Amniotic stem cell (primary cell): ENCODE measurements around the gene PRKCA.
"Not testable (repeated sequence)": the region's sequence is repeated elsewhere in the genome, so short reads cannot be mapped to it uniquely, and the experiment has no call there.

ENCODE experiments used
- DNase-seq: peaks from one replicate; lab custom pipeline; 2025; lab: John Stamatoyannopoulos, UW

Gene PRKCA

GRCh38 chr17:66489576-66489975 lies 187.2 kb downstream of the PRKCA start:
- DNase-seq: not testable (repeated sequence)

- no peak for DNase-seq
These were observed 188.8 kb downstream of the PRKCA start for GRCh38 chr17:66491213-66491612.

GRCh38 chr17:66491665-66492064 lies 189.3 kb downstream of the PRKCA start:
- DNase-seq: no peak

GRCh38 chr17:66492080-66492479 lies 189.7 kb downstream of the PRKCA start:
- no peak for DNase-seq

- DNase-seq: no peak
These were observed 190.2 kb downstream of the PRKCA start for GRCh38 chr17:66492561-66493005.

GRCh38 chr17:66493283-66494019 lies 191.0 kb downstream of the PRKCA start:
- no peak for DNase-seq

GRCh38 chr17:66494023-66494803 lies 191.8 kb downstream of the PRKCA start:
- peak; percentile 74 for DNase-seq

- DNase-seq: no peak
These were observed 192.6 kb downstream of the PRKCA start for GRCh38 chr17:66495035-66495434.

- DNase-seq: no peak
These were observed 193.9 kb downstream of the PRKCA start for GRCh38 chr17:66496306-66496705.

GRCh38 chr17:66498580-66498979 lies 196.2 kb downstream of the PRKCA start:
- DNase-seq: no peak

GRCh38 chr17:66506641-66507040 lies 204.2 kb downstream of the PRKCA start:
- no peak for DNase-seq

GRCh38 chr17:66507103-66507923 lies 204.9 kb downstream of the PRKCA start:
- DNase-seq: no peak

GRCh38 chr17:66507982-66508760 lies 205.8 kb downstream of the PRKCA start:
- no peak for DNase-seq

GRCh38 chr17:66508896-66509844 lies 206.8 kb downstream of the PRKCA start:
- no peak for DNase-seq

- no peak for DNase-seq
These were observed 207.5 kb downstream of the PRKCA start for GRCh38 chr17:66509926-66510325.

- no peak for DNase-seq
These were observed 208.7 kb downstream of the PRKCA start for GRCh38 chr17:66511135-66511534.

GRCh38 chr17:66514227-66514806 lies 211.9 kb downstream of the PRKCA start:
- no peak for DNase-seq

GRCh38 chr17:66515974-66516373 lies 213.6 kb downstream of the PRKCA start:
- no peak for DNase-seq

- DNase-seq: no peak
These were observed 215.1 kb downstream of the PRKCA start for GRCh38 chr17:66517336-66518009.

GRCh38 chr17:66518108-66518507 lies 215.7 kb downstream of the PRKCA start:
- DNase-seq: no peak
